OCI-M2 (cell line): Measurements from ENCODE around the gene TARS1.
"Not testable (repeated sequence)": the region's sequence is repeated elsewhere in the genome, so short reads cannot be mapped to it uniquely, and the experiment has no call there.

Experiments used
- DNase-seq: peaks from one replicate; lab custom pipeline; 2025; ENCODE audit not compliant: unreplicated experiment; lab: John Stamatoyannopoulos, UW

Gene TARS1

GRCh38 chr5:33440482-33441240 is at the start of gene TARS1:
TSS of gene TARS1 (plus strand) at chr5:33440965. CDS start at chr5:33441087, 122 bp downstream.
- peak; percentile 89 for DNase-seq

- no peak for DNase-seq
These were observed 42.3 kb upstream of the TARS1 start for GRCh38 chr5:33398501-33398900.

- DNase-seq: no peak
These were observed 40.1 kb upstream of the TARS1 start for GRCh38 chr5:33400675-33401074.

DNA sequence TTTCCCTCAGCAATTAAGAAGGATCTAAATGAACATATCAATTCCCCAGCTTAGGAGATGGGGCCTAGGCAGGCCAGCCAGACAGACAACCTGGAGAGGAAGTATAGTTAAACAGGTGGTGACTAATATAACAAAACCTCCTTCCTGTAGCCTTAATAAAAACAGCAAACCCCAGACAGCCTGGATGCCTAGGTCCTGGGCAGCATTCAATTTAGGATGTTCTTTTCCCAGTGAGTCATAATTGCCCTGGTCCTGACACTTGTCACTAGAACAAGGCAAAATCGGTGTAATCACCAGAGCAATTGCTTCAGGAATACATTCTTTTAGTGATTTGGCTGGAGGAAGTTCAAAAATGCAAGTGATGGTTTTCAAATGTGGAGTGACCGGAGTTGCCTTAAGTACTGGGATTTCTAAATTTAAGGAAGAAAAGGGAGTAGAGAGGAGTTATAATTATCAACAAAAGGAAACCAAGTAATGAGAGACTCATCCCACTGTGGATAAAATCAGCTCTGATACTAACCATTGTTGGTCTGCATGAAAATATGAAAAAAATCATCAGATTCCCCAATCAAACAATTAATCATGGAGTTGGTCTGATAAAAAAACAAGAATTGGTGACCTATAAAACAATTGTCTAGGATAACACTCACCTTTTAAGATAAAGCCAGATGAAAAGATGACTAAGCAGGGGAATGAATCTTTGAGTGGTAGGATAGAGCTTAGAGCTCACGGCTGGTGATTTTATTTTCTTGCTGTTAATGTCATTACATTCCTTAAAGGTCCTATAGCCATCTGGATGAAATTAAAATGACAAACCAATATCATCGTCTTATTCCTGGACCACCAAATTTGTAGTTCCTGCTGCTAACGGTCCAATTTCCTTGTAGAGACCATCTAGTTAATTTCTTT is 39.0 kb upstream of the TARS1 start:
- no peak for DNase-seq

GRCh38 chr5:33403187-33403586 is 37.6 kb upstream of the TARS1 start:
- no peak for DNase-seq

GRCh38 chr5:33408816-33409215 is 31.9 kb upstream of the TARS1 start:
- DNase-seq: no peak

GRCh38 chr5:33409435-33410170 is 31.2 kb upstream of the TARS1 start:
- no peak for DNase-seq

DNA sequence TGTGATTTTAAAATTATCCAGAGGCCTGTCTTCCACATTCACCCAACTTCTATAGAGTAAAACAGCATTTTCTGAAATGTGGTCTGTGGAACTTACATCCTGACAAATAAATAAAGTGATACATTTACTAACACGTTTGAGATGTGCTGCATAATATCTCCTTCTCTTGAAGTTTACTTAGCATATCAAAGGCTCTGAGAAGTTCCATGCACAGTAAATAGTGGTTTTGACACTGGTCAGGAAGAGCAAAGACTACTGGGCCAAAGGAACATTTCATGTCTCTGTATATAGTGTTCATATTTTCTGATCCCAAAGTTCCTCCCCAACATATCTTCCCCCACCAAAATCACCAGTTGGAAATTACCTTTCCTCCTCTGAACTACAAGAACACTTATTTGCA is 30.5 kb upstream of the TARS1 start:
- DNase-seq: no peak

DNA sequence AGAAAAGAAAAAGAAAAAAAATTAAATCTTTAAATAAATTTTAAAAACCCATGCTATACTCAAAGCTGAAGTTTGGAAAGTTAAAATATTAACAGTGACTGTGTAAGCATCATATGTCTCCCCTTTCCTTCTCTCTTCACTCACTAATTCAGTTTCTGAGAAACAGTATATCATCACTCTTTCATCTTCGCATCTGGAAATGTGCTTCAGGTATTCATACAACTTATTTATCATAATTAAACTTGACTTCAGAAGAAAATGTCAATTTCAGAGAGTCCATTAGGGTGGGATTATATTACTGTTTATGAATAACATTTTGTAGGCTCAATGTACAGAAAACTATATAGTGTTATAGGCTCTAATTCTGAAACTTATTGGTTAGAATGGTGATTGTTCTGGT is 29.3 kb upstream of the TARS1 start:
- DNase-seq: no peak

DNA sequence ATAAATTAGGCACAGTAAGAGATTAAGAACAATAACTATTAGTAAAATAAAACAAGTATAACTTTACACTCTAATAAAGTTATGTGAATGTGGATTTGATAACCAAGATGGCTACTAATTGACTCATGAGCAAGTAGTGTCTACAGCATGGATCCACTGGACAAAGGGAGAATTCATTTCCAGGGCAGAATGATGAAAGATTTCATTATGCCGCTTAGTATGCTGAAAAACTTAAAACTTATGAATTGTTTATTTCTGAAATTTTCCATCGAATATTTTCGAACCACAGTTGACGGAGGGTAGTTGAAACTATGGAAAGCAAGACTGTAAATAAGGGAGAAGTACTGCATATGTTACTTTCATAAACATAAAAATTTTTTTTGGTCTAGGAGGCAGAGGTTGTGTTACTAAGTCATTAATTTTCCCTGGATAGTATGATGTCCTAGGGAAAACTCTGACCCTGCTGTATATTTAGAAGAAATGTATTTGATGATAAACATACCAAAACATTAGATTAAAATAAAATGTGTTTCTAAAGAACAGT is 24.9 kb upstream of the TARS1 start:
- no peak for DNase-seq

DNA sequence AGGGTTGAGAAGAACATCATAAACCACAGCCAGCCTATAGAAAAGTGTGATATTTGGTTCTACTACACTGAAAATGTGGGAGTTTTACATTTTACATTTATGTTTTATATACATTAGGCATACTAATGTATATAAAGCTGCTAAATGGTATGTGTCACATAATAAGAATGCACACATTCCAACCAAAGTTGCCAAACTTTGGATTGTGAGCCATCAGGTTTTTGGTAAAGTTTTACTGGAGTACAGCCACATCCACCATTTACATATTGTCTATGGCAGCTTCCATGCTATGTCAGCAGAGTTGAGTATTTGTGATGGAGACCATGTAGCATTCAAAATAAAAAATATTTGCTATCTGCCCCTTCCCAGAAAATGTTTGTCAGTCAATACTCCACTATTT is 23.1 kb upstream of the TARS1 start:
- DNase-seq: no peak

- DNase-seq: no peak
These were observed 19.8 kb upstream of the TARS1 start for GRCh38 chr5:33420946-33421345.

DNA sequence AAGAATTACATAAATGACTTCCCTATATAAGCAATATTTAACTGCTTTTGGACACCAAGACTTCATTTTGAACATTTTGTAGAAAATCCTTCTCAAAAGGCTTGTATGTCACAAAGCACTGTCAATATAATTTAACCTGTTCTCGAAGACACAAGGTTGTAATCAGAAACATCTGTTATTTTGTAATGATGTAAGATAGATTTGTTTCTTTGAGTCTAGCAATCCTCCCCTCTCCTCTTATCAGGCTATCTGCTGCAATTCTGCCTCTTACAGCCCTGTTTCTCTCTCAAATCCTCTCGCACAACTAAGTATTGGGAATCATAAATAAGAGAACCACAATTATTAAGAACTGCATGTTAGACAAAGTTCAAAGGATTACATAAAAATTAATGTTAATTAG is 18.6 kb upstream of the TARS1 start:
- no peak for DNase-seq

DNA sequence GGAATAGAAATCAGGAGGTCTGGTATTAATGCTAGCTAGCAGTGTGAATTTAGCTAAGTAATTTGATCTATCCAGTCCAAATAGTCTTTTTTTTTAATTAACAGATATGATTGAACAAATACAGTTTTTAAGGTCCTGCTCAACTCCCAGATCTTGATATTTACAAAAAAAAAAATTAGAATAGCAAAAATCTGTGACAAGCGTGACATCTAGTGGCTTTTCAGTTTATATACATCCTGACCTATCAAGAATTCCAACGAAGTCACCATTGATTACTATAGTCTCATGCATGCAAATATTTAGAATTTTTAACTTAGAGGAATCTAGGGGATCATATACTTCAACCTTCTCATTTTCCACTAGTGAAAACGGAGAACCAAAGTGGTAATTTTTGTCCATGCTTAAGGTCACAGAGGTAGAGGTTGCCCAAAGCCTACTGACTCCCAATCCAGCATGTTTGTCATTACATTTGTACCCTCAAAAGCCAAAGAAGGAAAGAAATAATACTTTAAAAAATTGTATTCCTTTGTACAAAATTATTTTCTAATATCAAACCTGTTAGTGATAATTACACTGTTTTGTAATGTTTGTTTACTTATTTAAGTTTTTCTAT is 17.6 kb upstream of the TARS1 start:
- DNase-seq: no peak

DNA sequence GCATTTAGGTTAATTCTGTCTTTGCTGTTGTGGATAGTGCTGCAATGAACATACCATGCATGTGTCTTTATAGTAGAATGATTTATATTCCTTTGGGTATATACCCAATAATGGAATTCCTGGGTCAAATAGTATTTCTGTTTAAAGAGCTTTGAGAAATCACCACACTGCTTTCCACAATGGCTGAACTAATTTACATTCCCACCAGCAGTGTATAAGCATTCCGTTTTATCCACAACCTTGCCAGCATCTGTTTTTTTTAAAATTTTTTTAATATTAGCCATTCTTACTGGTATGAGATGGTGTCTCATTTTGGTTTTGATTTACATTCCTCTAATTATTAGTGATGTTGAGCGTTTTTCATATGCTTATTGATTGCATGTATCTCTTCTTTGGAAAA is 15.5 kb upstream of the TARS1 start:
- no peak for DNase-seq

GRCh38 chr5:33430983-33431382 is 9.8 kb upstream of the TARS1 start:
- DNase-seq: no peak

- no peak for DNase-seq
These were observed 8.1 kb upstream of the TARS1 start for GRCh38 chr5:33432656-33433055.

DNA sequence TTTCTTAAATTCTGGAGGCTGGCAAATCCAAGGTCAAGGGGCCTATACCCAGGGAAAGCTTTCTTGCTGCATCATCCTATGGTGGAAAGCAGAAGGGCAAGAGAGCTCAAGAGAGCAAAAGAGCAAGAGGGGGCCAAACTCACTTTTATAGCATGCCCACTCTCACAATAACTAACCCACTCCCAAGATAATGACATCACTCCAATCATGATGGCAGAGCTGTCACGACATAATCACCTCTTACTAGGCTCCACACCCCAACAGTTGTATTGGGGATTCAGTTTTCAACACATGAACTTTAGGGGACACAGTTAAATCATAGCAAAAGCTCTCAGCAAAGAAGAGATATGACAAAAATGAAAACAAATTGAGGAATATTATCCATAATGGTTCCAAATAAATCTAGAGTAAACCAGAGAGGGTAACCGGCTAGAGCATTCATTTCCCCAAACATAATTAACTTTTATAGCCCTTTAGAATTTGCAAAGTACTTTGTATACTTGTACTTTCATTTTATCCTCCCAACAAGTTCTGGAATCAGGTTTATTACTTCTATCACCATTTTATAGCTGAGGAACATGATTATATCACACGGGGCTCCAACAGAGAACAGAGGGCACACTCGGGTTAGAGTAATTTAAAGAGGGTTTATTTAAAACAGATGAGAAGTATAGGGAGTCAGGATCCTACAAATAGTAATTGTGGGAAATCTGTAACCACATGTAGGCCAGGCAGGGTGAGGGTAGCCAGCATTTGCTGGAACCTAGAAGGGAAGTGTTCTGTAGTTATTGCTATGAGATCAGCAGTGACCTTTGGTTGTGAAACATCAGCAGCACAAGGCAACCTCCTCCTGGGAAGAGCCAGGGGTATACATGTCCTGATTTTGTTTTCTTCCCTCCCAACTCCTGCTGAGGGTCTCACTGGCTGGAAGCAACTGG is 7.2 kb upstream of the TARS1 start:
- DNase-seq: no peak

GRCh38 chr5:33435893-33436490 is 4.8 kb upstream of the TARS1 start:
- DNase-seq: not testable (repeated sequence)
